Right lobe of liver (tissue), 4 donors: ENCODE measurements around the gene BET1L.

Source experiments
- CTCF ChIP-seq, 4 donors: fragments of 200-600 bp in 3 of 4; fragments of 450-650 bp in 1 of 4; IDR thresholded peaks; one replicate each; pipeline versions ENCODE4 v1.5.1 to v1.8.0; 2016 to 2022; ENCODE audit warnings: antibody characterized with exemption in 4 of 4, mild to moderate bottlenecking in 2 of 4
- POLR2A ChIP-seq: fragments of 450-650 bp; IDR thresholded peaks from one replicate; pipeline ENCODE4 v1.6.1; 2017; ENCODE audit warnings: antibody characterized with exemption, mild to moderate bottlenecking
- donor health status: DM: no; HTN: no; CAD: no.
- donor health status: DM: no; HTN: no; CAD: no.
- donor health status: DM: no; HTN: yes; CAD: no.

GRCh38 chr11:213111-213510 lies 5.9 kb upstream of the BET1L start:
- TF ChIP-seq CTCF (IDR thresholded peaks at IDR 0.05) (no peak), POLR2A (no peak)
